RCC 7860 (cell line): ENCODE results near the gene MSI2.

Experiments
- DNase-seq: peaks from one replicate; pipeline ENCODE4 v3.0.0-alpha.2; 2015; ENCODE audit warnings: low spot score
- FAIRE-seq: peaks from 2 replicates; lab custom pipeline; 2012; peaks lifted over from hg19 to GRCh38; lab: Jason Lieb, UNC

Gene MSI2

DNA sequence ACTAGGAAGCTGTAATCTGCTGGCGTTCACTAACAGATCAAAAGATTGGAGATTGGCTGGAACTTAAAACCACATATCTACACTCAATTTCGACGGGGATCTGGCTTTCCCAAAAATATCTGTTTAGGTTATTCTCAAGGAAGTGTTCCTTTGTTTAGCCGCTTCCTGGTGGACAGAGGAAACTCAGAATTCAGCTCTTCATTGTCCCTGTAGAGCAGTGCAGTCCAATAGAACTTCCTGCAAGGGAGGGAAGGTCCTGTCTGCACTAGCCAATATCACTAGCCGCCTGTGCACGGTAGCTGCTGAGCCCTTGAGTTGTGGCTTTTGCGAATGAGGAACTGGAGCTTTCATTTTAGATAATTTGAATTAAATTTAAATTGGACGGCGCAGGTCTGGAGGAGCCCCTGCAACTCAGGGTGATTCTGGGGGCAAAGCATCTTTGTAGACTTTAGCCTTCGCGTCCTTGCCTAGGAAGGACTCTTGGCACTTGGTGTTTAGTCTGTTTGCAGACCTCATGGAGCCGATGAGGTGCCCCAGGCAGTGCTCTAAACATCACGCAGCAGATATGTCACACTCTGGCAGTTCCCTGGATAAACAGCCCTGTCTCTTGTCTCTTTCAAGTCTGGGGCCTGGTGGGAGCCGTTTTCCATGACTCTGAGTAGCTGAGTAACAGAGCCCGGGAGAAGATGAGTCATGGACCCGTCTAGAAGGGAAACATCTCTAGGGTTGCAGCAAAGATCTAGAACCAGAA is 366.5 kb downstream of the MSI2 start:
- DNase-seq (peak; percentile 63), FAIRE-seq (peak; percentile 28)

DNA sequence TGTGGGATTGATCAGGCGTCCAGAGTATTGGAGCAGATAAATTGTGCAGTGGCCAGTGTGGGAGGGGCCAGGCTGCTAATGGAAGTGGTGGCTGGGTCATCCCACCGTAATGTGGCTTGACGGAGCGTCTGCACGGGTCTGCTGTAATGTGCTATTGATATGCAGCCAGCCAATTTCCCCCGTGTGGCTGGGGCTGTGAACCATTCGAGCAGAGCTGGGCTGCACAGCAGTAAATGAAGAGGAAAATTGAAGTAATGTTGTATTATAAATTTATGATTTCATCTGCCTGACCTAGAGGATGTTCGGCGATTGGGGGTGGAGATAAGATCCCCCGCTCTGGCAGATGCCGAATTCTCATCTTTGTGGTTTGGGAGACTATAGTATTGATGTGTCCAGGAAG is 367.3 kb downstream of the MSI2 start:
- FAIRE-seq (no peak), DNase-seq (no peak)

DNA sequence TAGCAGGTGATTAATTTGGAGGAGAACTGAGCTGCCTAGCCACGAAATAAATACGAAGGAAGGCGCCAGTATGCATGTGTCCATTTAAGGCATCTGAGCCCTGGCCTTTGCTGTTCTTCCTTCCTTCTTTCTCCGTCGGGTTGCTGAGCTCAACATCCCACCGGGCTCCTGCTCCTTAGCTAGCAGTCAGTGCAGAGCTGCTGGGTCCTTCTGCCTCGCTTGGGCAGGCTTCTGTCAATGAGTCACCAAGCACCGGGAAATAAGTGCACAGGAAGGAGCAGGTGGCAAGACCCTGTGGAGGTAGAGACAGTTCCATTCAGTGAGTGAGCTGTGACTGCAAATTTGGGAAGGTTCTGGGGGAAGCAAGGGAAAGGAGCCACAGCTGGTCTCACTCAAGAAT is 368.1 kb downstream of the MSI2 start:
- DNase-seq (no peak), FAIRE-seq (no peak)

DNA sequence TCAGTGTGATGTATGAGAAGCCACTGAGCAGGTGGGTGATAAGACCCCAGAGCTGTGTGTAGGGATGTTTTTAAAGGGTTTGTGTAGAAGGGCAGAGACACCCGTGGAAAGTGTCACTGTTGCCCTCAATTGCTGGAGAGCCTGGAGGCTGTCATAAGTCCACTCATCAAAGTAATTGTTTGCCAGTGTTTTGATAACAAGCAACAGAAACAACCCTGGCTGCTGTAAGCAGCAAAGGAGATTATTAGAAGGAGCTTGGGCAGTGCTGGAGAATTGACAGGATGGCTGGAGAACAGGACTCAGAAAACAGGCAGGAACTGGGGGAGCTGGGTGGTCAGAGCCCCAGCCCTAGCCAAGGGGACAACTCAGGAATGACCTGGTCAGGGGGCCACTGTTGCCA is 369.2 kb downstream of the MSI2 start:
- FAIRE-seq: no peak
- no peak for DNase-seq

DNA sequence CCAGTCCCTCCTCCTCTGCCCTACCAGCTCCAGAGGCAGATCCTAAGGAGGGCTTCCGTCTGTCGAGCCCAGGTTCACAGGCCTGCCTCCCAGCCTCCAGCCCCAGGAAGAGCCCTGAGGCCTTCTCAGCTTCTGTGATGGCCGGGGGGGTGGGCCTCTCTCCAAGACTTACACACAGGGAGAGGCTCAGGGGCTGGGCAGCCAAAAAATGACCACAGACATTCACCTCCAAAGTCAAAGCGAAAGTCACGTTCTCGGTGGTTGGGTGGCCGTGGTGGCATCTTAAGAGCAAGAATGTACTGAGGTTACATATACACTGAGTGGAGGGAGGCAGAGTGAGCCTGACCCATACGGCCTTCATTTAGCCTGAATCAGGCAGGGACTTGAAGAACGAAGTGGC is 369.6 kb downstream of the MSI2 start:
- FAIRE-seq: no peak
- no peak for DNase-seq

DNA sequence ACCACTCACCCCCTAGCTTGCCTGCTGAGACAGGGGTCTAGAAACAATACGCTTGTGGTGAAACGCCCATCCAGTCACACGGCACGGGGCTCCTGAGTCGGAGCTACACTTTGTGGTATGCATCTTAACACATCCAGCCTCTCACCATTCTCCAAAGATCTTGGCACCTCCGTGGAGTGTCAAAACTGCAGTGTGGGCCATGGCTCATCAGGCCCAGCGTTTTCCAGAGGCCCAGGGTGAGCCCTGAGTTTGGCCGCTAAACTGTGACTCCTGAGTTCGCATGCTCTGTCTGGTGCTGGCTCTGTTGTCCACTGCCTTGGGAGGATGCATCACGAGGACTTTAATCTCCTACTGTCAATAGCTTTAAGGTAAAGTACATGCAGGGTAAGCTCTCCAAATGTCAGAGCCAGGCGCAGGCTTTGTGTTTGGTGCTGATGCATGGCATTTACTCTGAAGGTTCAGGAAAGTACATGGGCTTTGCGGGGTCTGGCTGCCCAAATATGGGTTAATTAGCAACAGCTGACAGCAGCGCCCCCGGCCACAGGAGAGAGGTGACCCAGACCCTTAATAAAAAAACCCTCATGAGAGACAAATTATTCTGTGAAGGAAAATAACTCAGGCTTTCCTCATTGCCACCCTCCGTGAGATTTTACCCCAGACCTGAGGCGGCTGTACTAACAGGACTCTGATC is 370.3 kb downstream of the MSI2 start:
- DNase-seq (no peak), FAIRE-seq (no peak)

DNA sequence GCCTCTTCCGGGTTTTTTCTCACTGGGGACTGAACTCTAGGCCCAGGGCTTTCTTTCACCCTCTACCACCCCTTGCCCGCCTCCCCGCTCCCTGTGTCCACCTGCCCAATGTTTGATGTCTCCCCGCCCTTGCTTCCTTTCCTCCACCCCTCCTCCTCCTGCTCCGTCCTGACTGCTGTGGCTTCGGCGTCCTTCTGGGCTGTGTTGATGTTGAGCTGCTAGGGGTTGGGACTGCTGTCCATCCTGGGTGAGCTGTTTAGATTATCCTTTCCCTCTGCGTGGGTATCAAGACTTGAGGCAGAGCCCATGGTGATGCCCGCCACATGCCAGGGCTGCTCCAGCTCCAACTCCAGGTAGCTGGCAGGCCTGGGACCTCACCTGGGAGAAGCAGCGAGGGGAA is 371.3 kb downstream of the MSI2 start:
- DNase-seq (no peak), FAIRE-seq (no peak)

DNA sequence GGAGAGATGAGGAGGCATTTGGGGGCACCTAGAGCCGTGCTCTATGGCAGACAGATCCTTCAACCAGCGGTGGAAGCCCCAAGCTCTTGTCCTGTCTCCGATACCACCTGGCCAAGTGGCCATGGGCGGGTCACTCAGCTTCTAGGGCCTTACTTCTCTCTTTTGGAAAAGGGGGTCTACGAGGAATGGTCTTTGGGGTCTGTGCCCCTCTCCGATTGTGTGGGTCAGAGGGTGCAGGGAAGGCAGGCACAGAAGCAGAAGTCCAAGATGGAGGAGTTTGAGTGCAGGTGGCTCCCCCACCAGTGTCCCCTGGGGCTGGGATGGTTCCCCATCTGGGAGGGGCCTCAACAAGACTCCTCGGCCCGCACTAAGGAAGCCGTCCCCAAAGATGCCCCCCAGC is 372.1 kb downstream of the MSI2 start:
- DNase-seq: no peak
- no peak for FAIRE-seq

DNA sequence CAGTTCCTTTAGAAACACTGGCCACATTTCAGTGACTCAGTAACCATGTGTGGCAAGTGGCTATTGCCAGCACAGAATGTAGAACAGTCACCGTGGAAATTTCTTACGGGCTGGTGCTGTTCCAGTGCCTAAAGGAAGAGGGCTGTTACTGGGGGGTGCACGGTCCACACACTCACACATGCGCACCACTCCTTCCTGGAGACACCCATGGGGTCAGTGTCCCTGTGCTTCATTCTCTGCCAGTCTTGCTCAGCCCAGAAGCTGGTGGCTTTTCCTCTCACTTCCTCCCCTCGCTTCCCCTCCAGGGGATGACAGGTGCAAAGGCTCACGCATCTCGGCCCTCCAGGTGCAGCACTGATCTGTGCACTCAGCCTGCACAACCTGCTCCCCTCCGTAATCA is 373.1 kb downstream of the MSI2 start:
- DNase-seq: no peak
- no peak for FAIRE-seq

DNA sequence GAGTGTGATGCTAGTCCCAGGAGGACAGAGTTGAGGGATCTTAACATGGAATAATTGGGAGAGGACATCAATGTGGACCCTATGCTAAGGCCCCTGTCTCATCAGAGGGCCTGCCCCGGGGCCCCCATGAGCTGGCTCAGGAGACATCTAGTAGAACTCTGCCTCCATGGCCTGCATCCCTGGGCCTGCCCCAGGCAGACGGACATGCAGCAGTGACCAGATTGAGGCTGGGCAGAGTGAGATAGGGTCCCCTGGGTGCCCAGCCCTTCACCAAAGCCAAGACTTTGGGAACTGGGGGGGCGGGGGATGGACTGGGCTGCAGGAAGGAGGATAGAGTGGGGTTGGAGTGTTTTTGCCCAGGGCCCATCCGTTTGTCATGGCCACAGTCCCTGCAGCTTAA is 373.6 kb downstream of the MSI2 start:
- no peak for FAIRE-seq
- no peak for DNase-seq

DNA sequence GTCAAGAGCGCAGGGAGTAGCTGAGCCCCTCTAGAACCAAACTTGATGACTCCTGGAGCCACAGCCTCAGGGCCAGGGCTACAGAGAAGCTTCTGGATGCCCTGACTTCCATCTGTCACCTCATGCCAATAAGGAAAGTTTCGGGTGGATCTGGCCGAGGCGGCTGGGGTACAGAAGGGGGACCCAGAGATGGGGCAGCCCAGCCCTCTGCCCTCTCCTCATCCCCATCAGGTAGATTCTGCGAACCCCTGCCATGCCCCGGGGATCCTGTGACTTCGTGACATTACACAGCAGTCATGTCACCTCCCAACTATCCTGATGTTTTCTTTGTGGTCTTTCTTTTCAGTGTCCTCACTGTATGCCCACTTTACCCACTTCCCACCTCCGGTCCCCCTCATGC is 374.4 kb downstream of the MSI2 start:
- no peak for FAIRE-seq
- DNase-seq: no peak

DNA sequence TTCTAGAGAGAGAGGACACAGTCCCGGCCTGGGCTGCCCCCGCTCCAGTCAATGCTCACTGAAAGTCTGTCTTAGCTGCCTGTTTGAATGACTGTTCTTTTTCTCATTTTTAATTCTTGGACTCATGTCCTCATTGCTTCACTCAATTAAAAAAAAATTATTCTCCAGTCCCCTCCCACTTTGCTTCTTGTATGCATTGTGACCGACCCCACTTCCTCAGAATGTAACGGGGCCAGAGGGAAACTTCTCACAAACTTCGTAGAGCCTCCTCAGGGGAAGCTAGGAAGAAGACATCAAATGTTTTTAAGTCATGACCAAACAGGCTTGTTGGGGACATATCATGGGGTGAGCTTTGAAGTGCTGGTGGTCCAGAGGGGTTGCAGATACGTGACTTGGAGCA is 375.5 kb downstream of the MSI2 start:
- FAIRE-seq: no peak
- DNase-seq: no peak

DNA sequence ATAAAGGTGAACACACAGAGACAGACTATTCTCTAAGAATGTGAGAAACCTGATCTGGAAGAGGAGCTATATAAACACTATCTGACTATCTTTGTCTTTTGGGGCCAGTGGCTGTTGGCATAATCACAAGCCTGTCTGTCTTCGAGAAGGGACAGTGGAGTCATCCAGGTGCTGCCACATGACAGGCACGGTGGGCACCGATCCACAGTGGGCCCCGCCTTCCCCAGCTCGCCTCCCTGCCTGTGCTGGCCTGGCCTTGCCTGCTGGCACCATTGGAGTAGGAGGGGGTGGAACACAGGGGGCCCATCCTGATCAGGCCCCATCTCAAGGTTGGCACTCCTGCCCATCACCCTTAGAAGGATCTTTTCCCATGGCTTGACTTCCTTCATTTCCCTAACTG is 376.0 kb downstream of the MSI2 start:
- FAIRE-seq: no peak
- no peak for DNase-seq

DNA sequence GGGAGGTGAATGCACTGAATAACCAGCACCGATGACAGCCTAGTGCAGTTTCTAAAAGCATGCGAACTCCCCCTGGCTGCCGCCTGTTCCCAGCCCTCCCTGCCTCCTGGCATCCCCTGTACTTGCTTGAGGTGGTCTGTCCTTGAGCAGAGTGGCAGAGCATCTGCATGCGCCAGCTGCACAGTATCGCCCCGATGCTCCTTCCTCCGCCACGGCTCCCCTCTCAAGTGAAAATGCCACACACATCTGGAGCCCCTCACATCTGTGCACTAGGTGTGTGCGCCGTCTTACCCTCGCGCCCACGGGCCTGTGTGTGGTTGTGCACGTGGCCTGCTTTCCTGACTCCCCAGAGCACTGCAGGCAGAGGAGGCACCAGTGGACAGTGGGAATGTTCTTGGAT is 376.9 kb downstream of the MSI2 start:
- no peak for FAIRE-seq
- no peak for DNase-seq

DNA sequence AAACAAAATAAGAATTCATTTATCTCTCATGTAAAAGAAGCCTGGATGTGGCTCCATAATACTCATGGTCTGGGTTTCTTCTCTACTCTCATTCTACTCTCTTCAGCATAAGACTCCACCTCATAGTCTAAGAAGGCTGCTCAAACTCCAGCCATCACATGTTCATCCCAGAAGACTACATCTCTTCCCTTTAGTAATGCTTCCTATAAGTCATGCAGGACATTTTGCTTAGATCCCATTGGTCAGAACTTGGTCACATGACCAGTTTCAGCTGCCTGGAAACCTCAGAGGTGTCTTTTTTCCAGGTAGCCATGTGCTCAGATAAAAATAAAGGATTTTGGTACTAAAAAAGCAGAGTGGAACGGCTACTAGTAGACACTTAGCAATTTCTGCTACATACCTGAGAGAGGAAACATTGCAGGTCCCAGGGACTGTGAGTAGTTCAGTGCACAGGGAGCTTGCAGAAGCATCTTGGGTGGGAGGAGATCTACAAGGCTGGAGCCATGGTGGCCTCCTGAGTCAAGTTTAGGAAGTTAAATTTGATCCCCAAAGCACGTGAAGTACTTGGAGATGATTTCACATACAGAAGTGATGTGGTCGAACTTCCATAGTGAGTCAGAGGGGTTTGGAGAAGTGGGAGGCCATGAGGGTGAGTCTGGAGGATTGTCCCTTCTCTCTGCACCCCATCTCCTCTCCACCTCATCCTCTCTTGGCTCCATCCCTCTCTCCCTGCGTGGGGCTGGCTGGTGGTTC is 378.6 kb downstream of the MSI2 start:
- FAIRE-seq (no peak), DNase-seq (no peak)

DNA sequence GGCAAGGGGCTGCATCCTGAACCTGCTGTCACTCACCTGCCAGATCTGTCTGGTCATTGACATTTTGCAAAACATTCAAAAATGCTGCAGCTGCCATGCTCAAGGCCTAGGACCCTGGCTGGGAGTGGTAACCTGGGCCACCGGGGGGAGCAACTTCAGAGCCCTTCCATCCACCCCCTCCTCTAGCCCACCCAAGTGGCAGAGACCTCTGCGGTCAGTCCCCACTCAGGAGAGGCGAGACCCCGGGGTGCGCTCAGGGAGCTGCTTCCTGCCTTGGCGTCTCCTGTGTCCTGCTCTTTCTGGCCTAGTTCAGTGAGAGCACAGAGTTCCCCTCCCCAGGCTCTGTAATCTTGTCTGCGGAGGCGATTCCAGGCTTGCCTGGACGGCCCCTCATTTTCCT is 380.0 kb downstream of the MSI2 start:
- FAIRE-seq (no peak), DNase-seq (no peak)

DNA sequence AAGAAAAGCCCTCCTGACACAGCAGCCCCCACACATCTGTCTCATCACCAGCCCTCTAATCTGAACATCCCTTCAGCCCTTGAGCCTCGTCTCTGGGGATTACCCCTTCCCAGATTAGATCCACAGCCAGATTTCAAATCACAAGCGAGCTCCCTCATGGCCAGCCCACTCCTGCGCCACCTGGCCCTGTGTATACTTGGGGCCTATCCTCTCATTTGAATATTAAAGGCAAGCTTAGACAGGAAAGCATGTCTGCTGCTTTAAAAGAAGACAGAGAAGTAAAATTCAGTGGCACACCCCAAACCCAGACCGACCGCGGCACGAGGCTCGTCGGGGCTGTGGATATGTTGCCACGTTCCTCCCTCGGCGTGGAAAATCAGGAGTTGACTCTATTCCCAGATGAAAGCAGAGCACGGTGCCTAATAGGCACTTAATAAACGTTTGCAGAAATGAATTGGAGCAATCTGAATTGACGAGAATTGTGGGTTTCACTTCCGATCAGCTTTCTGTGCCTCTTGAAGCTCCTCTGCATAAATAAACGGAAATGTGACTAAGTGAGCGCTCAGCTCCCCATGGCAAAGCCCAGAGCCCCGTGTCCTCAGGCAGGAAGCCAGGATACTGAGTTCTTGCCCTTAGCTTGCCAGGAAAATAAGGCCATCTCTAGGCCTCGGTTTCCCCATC is 380.8 kb downstream of the MSI2 start:
- FAIRE-seq: no peak

DNA sequence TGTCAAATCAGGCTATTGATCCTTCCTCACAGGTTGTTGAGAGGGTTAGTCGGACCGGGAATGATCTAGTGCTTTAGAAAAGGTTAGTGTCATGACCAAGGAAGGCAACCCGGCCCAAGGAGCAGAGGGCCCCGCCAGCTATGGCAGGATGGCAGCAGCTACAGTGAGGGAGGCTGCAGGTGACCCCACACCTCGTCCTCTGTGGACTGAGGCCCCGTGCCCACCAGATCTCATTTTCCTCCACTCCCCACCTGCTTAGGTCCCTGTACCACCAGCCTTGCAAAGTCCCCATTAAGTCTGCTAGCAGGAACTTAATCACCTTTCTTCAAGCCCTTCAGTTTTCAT is 381.3 kb downstream of the MSI2 start:
- no peak for FAIRE-seq
- DNase-seq: no peak

More for the DNA sequence above, 380.8 kb downstream of the MSI2 start:
- DNase-seq: no peak

DNA sequence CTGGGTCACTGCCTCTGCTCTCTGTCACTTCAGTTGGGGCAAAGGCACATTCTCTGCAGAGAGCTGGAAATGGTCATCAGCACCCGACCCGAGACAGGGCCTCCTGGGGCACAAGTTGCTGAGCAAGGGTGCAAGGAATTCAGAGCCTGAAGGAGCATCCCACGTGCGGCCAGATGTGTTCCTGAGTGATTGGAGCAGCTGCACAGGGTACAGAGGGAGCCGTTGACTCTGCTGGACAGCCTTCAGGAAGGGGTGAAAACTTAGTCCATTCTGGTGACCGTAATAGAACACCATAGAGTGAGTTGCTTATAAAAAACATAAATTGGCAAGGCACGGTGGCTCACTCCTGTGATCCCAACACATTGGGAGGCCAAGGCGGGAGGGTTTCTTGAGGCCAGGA is 382.0 kb downstream of the MSI2 start:
- no peak for DNase-seq
- FAIRE-seq: no peak

DNA sequence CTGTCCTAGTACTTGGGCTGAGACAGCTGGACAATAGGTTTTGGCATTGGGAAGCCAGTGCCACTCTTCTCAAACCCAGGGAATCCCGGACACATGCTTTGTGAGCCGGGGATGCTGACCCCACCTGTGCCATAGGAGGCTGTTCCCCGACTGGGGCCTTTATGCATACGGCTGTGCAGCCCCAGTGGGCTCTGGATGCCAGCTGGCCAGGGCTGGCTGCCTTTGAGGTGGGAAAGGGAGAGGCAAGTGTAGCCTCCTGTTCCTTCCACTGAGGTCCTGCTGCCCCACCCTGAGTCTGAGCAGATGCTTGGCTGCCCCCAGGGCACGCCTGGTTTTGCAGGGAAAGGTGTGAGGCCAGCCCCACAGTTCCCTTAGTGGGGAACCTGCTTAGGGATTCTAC is 383.1 kb downstream of the MSI2 start:
- FAIRE-seq (no peak), DNase-seq (no peak)

DNA sequence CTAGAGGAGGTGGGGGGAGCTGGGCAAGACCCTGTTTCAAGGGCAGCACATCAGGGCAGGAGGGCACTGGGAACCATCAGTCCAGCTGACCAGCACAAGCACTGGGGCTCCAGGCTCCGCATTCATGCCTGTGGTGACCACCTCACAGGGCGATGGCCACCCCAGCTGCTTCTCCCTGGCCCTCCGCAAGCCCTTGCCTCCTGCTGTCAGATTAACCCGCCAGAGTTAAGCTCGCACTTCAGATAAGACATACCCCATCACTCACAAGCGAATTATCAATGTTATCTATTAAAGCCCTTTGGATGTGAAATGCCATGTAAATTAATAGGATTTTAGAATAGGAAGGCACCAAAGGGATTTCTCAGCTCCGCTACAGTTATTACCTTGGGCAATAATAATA is 383.8 kb downstream of the MSI2 start:
- no peak for FAIRE-seq
- DNase-seq: no peak

DNA sequence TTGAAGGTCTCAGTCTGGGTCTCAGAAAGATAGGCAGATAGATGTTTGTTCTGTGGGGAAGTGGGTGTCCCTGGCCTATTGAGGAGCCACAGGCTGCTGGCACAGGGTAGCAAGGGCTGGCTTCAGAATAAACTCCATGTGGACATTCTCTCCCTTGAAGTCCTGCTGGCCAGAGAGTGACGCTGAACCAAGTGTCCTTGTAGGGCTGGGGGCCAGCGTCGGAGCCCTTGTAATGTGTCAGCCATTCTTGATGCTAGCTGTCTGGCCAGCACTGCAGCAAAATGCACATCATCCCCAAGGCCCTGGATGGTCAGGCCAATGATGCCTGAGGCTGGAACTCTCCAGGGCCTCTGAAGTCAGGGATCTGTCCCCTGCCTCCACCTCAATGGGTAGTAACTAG is 385.4 kb downstream of the MSI2 start:
- no peak for DNase-seq
- no peak for FAIRE-seq
